ENCODE data around the gene PRR35. TPM values are rescaled to one million over a fixed set of nuclear protein-coding genes. Genes with fewer than 3 reads are reported as not detected.

PRR35 gene
- total and polyA plus RNA-seq, 2 experiments from 2014 or later = not detected

GRCh38 chr16:515939-516226, 44.3 kb upstream of the PRR35 start:
- 93 to 98% methylated on average over 11 of the region's 11 CpGs for WGBS, 2 experiments (ENCODE audit: low coverage in 1 of 2, low lambda C conversion rate in 2 of 2, missing lambda C conversion rate in 2 of 2)
- in situ Hi-C loops (cut with MboI) = no loop called here

GRCh38 chr16:516301-516700, 43.9 kb upstream of the PRR35 start:
- H3K9me3 ChIP-seq (ENCODE audit: low read depth) = no peaks in the 10 kb centered on the region
- H3K36me3 ChIP-seq (ENCODE audit: low read depth) = no peaks in the 10 kb centered on the region
- H3K9ac ChIP-seq = no peak overlapping the region
- 96% methylated on average over 8 of the region's 8 CpGs for WGBS, 2 experiments (ENCODE audit: low coverage in 1 of 2, low lambda C conversion rate in 2 of 2, missing lambda C conversion rate in 2 of 2)
- H3K4me3 ChIP-seq = no peak overlapping the region
- no peaks in the 10 kb centered on the region for H3K79me2 ChIP-seq (ENCODE audit: insufficient read depth)
- H3K4me2 ChIP-seq (ENCODE audit: unreplicated experiment) = no peak overlapping the region
- H3K9me2 ChIP-seq (ENCODE audit: insufficient read depth) = no peaks in the 10 kb centered on the region
- TF ChIP-seq EZH2phosphoT487 (IDR thresholded peaks at IDR 0.05; ENCODE audit: insufficient read depth, low read depth) (no peak), EZH2 (IDR thresholded peaks at IDR 0.05; ENCODE audit: insufficient read depth, poor library complexity, severe bottlenecking) (no peak)
- no peaks in the 10 kb centered on the region for H3F3A ChIP-seq (ENCODE audit: insufficient read depth)
- no peaks in the 10 kb centered on the region for H3K4me1 ChIP-seq (ENCODE audit: insufficient read depth)
- in situ Hi-C loops (cut with MboI) = no loop called here
- no peak overlapping the region for H3K27ac ChIP-seq
- H3K27me3 ChIP-seq (replicated peaks; ENCODE audit: insufficient read depth) = no peaks in the 10 kb centered on the region
- H4K20me1 ChIP-seq (ENCODE audit: insufficient read depth) = no peaks in the 10 kb centered on the region
- no peak for DNase-seq
- H2AFZ ChIP-seq = no peak overlapping the region

More at GRCh38 chr16:515939-516226, 44.3 kb upstream of the PRR35 start:
- Histone ChIP-seq H3K4me1 (ENCODE audit: insufficient read depth) (no peaks in the 10 kb centered on the region), H3K9me2 (ENCODE audit: insufficient read depth) (no peaks in the 10 kb centered on the region), H3K4me2 (ENCODE audit: unreplicated experiment) (no peak overlapping the region), H4K20me1 (ENCODE audit: insufficient read depth) (no peaks in the 10 kb centered on the region), H2AFZ (no peak overlapping the region), H3K79me2 (ENCODE audit: insufficient read depth) (no peaks in the 10 kb centered on the region), H3K36me3 (ENCODE audit: low read depth) (no peaks in the 10 kb centered on the region), H3K27me3 (replicated peaks; ENCODE audit: insufficient read depth) (no peaks in the 10 kb centered on the region), H3K27ac (no peak overlapping the region), H3K9me3 (ENCODE audit: low read depth) (no peaks in the 10 kb centered on the region), H3K9ac (no peak overlapping the region), H3F3A (ENCODE audit: insufficient read depth) (no peaks in the 10 kb centered on the region), H3K4me3 (no peak overlapping the region)
- no peak for DNase-seq
- TF ChIP-seq EZH2 (IDR thresholded peaks at IDR 0.05; ENCODE audit: insufficient read depth, poor library complexity, severe bottlenecking) = no peak
- no peak for TF ChIP-seq EZH2phosphoT487 (IDR thresholded peaks at IDR 0.05; ENCODE audit: insufficient read depth, low read depth)

- Histone ChIP-seq H3K27ac (no peak overlapping the region), H4K20me1 (ENCODE audit: insufficient read depth) (no peaks in the 10 kb centered on the region), H3K4me3 (no peak overlapping the region), H3K36me3 (ENCODE audit: low read depth) (no peaks in the 10 kb centered on the region), H2AFZ (no peak overlapping the region), H3K9ac (no peak overlapping the region), H3K9me3 (ENCODE audit: low read depth) (no peaks in the 10 kb centered on the region), H3K79me2 (ENCODE audit: insufficient read depth) (no peaks in the 10 kb centered on the region), H3K9me2 (ENCODE audit: insufficient read depth) (no peaks in the 10 kb centered on the region), H3F3A (ENCODE audit: insufficient read depth) (no peaks in the 10 kb centered on the region), H3K4me2 (ENCODE audit: unreplicated experiment) (no peak overlapping the region), H3K27me3 (replicated peaks; ENCODE audit: insufficient read depth) (no peaks in the 10 kb centered on the region), H3K4me1 (ENCODE audit: insufficient read depth) (0 out of 2 replicates have a peak, but pooled peaks cover under 1% of the 10 kb centered on the region)
- DNase-seq = no peak
- in situ Hi-C loops (cut with MboI) = no loop called here
- 87 to 92% methylated on average over 9 of the region's 9 CpGs for WGBS, 2 experiments (ENCODE audit: low coverage in 1 of 2, low lambda C conversion rate in 2 of 2, missing lambda C conversion rate in 2 of 2)
- TF ChIP-seq EZH2phosphoT487 (IDR thresholded peaks at IDR 0.05; ENCODE audit: insufficient read depth, low read depth) (no peak), EZH2 (IDR thresholded peaks at IDR 0.05; ENCODE audit: insufficient read depth, poor library complexity, severe bottlenecking) (no peak)
These were observed 41.3 kb upstream of the PRR35 start for GRCh38 chr16:518858-519257.

- 93 to 97% methylated on average over 18 to 19 of the region's 19 CpGs for WGBS, 2 experiments (ENCODE audit: low coverage in 1 of 2, low lambda C conversion rate in 2 of 2, missing lambda C conversion rate in 2 of 2)
- Histone ChIP-seq H3K9me3 (ENCODE audit: low read depth) (no peaks in the 10 kb centered on the region), H3F3A (ENCODE audit: insufficient read depth) (0 out of 2 replicates have a peak, but pooled peaks cover 4% of the 10 kb centered on the region), H3K9me2 (ENCODE audit: insufficient read depth) (no peaks in the 10 kb centered on the region), H3K4me3 (no peak overlapping the region), H3K4me2 (ENCODE audit: unreplicated experiment) (no peak overlapping the region), H3K4me1 (ENCODE audit: insufficient read depth) (0 out of 2 replicates have a peak, but pooled peaks cover 6% of the 10 kb centered on the region), H3K27ac (no peak overlapping the region), H4K20me1 (ENCODE audit: insufficient read depth) (no peaks in the 10 kb centered on the region), H3K27me3 (replicated peaks; ENCODE audit: insufficient read depth) (no peaks in the 10 kb centered on the region), H3K79me2 (ENCODE audit: insufficient read depth) (no peaks in the 10 kb centered on the region), H3K9ac (no peak overlapping the region), H2AFZ (no peak overlapping the region), H3K36me3 (ENCODE audit: low read depth) (no peaks in the 10 kb centered on the region)
- in situ Hi-C loops (cut with MboI) = no loop called here
- no peak for TF ChIP-seq EZH2phosphoT487 (IDR thresholded peaks at IDR 0.05; ENCODE audit: insufficient read depth, low read depth)
- no peak for TF ChIP-seq EZH2 (IDR thresholded peaks at IDR 0.05; ENCODE audit: insufficient read depth, poor library complexity, severe bottlenecking)
- no peak for DNase-seq
These were observed 40.8 kb upstream of the PRR35 start for GRCh38 chr16:519425-519824.
